GM21390 (cell line): ENCODE measurements around the gene REC114.
"Not testable (repeated sequence)": the region's sequence is repeated elsewhere in the genome, so short reads cannot be mapped to it uniquely, and the experiment has no call there.

Experiments used
- ATAC-seq: cut with Tn5 transposase; IDR thresholded peaks from one replicate; pipeline ENCODE4 v1.9.1; 2021; ENCODE audit not compliant: unreplicated experiment

REC114 gene

GRCh38 chr15:73573037-73573436 lies 130.1 kb downstream of the REC114 start:
- ATAC-seq, result no peak

GRCh38 chr15:73573572-73573971 lies 130.6 kb downstream of the REC114 start:
- ATAC-seq, result no peak

GRCh38 chr15:73575636-73576247 lies 132.8 kb downstream of the REC114 start:
- ATAC-seq, result no peak

- ATAC-seq, result not testable (repeated sequence)
Measured at GRCh38 chr15:73577593-73577992, 134.6 kb downstream of the REC114 start.

- no peak for ATAC-seq
Measured at GRCh38 chr15:73578026-73578425, 135.1 kb downstream of the REC114 start.

- ATAC-seq, result no peak
Measured at GRCh38 chr15:73582851-73583379, 140.0 kb downstream of the REC114 start.

GRCh38 chr15:73583544-73583943 lies 140.6 kb downstream of the REC114 start:
- no peak for ATAC-seq

- ATAC-seq, result no peak
Measured at GRCh38 chr15:73584699-73585420, 141.9 kb downstream of the REC114 start.

GRCh38 chr15:73585871-73586654 lies 143.1 kb downstream of the REC114 start:
- no peak for ATAC-seq

- ATAC-seq, result no peak
Measured at GRCh38 chr15:73589766-73590165, 146.8 kb downstream of the REC114 start.

GRCh38 chr15:73590263-73590662 lies 147.3 kb downstream of the REC114 start:
- ATAC-seq, result no peak

- ATAC-seq, result no peak
Measured at GRCh38 chr15:73593304-73594074, 150.5 kb downstream of the REC114 start.

- ATAC-seq, result no peak
Measured at GRCh38 chr15:73594109-73594508, 151.1 kb downstream of the REC114 start.

GRCh38 chr15:73596174-73596573 lies 153.2 kb downstream of the REC114 start:
- no peak for ATAC-seq

GRCh38 chr15:73597036-73597638 lies 154.2 kb downstream of the REC114 start:
- ATAC-seq, result no peak

- no peak for ATAC-seq
Measured at GRCh38 chr15:73598530-73599160, 155.7 kb downstream of the REC114 start.

GRCh38 chr15:73599934-73600333 lies 157.0 kb downstream of the REC114 start:
- no peak for ATAC-seq

- no peak for ATAC-seq
Measured at GRCh38 chr15:73600413-73601335, 157.7 kb downstream of the REC114 start.
